Fibroblast of skin of right quadriceps (primary cell): ENCODE results near the gene XYLT1.

Experiments
- DNase-seq: peaks from one replicate; pipeline ENCODE4 v3.0.0-alpha.2; 2013

Gene XYLT1

DNA sequence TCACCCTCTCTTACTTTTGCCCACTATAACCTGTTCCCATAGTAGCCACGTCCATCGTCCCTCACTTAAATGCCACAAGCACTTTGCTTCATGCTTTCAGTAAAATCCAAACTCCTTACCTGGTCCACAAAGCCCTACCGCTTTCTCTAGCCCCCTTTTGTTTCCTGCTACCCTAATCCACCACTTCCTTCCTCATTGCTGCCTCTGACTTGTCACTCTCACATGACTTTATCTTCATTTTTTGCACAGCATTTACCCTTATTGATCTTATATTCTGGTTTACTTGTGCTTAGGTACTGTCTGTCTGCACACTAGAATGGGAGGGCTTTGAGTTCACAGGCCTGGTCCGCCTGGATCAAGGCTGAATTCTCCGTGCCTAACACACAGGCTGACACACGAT lies 340.0 kb downstream of the XYLT1 start:
- no peak for DNase-seq

DNA sequence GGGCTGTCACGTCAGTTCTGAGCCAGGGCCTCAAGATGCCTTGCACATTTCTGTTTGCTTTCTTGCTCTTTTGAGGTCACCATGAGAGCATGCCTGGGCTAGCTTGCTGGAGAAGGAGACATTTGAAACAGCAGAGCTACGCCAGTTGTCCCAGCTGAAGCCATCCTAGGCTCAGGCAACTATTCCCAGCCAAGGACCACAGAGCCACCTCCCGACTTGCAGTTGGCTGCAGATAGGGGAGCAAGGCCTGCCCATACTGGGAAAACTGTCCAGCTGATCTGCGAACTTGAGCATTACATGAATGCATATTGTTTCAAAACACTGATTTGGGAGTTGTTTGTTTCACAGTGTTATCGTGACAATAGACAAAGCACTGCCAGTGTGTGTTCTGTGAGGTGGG lies 340.8 kb downstream of the XYLT1 start:
- DNase-seq = no peak

DNA sequence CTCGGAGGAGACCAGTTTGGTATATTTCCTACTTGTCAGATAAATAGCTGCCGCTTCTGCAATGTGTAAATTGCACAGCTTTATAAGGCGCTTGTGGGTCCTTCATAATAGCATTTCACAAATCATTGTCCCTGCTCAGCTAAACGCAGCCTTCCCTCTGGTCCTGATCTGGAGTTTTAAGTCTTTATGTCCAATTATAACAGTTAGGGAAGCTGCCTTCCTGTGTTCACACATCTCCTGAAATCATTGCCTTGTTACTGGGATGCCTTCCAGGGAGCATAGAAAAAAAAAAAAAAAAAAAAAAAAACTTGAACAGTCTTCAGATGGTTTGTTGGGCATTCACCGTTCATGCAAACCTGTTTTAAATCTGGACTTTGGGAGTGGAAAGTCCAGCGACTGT lies 342.0 kb downstream of the XYLT1 start:
- no peak for DNase-seq

DNA sequence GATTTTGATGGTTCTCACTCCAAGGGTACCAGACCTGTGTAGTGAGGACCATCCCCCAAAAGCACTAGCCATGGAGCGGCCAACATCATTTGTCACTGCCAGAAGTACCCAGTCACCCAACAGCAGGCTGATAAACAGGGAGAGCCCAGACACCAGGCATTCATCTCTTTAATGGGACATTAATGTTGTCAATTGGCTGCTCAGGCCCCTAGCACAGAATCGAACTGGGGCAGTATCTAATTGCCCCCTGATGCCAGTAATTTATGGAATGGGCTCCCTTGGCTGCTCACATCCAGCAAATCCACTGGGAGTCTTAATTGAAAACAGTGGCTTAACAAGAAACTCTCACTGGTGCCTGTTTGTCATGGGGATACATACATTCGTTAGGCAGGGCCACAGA lies 344.6 kb downstream of the XYLT1 start:
- no peak for DNase-seq

DNA sequence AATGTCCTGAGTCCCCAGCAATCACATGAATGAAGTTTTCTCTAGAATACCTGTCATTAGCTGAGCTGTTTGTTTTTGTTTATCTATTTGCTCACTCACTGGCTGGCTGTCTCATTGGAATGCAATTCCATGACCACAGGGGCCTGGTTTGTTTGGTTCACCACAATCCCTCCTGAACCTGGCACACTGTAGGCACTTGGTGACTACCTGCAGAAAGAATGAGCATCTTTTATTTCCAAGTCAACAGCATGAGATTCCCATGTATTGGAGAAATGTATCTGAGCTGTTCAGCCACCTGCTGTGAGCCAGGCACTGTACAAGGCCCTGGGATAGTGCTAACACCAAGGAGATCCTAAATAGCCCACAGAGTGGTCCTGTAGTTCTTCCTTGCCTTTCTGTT lies 345.1 kb downstream of the XYLT1 start:
- DNase-seq = no peak

- no peak for DNase-seq
Observed at GRCh38 chr16:17117906-17118577, 352.7 kb downstream of the XYLT1 start.

DNA sequence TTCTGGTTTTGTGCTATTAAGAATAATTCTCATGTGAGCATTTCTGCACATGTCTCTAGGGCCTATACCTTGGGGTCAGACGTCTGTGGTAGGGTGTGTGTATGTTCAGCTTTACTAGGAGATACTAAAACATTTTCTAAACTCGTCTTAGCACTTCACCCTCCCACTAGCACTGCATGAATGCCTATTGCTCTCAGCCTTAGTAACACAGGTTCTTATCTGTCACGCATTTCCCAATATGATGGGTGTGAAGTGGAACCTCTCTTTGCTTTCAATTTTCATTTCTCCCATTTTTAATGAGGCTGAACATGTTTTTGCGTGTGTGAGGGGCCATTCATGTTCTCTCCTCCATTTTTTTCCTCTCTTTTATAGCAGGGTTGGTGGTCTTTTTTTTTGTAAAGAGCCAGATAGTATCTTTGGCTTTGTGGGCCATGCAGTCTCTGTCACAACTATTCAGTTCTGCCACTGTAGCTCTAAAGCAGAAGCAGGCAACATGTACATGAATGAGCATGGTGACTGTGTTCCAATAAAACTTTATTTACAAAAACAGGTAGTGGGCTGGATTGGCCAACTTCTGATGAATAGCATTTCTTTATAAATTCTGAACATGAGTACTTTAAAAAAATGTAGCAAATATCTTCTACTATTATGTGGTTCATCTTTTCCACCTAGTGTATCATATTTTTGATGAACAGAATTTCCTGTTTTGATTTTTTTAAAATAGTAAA lies 354.0 kb downstream of the XYLT1 start:
- DNase-seq = no peak

GRCh38 chr16:17109413-17109812 lies 361.3 kb downstream of the XYLT1 start:
- no peak for DNase-seq

- no peak for DNase-seq
Observed at GRCh38 chr16:17108596-17108995, 362.2 kb downstream of the XYLT1 start.

GRCh38 chr16:17107450-17107849 lies 363.3 kb downstream of the XYLT1 start:
- no peak for DNase-seq

DNA sequence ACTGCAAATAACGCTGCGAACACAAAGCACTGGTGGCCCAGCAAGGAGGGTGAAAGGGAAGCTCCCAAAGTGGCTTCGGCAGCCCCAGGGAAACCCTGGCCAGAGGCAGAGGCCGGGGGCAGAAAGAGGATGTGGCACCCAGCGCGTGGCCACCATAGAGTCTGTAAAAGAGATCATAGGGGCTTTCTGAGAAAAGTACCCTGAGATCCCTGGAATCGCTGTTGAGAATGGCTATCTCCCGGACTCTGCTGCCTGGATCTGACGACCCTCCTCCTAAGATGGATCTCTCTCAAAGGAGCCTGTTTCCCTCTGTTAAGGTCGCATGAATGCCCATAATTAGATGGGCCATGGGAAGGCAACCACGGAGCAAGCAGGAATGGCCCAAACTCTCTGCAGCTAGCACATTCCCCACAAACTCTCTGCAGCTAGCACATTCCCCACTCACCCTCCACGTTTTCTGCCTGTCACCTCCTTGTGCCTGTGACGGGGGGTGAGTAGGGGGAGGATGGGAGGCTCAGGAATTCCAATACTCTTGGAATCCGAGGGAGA lies 364.4 kb downstream of the XYLT1 start:
- no peak for DNase-seq

DNA sequence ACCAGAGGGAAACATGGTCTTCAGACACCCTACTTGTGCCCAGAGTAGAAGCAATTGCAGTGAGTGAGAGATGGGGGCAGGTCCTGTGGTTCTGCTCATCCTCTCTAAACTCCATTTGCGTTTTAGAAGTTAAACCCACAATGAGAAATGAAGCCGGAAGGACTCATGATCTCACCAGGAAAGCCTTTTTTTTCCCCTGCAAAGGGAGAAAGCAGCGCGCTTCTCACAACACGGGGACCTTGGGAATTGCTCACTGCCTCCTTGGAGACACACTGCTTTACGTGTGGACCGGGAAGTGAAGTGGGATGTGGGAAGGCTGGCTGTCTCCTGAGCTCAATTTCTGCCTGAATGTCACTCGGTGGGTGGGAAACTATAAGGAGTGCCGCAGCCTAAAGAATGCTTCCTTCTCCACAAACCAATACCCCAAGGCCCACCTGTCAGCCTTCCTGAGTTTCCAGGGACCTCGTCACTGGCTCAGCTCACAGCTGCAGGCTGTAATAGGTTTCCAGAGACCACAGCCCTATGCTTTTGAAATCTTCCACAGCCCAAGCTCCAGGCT lies 365.4 kb downstream of the XYLT1 start:
- DNase-seq = peak; percentile 25

GRCh38 chr16:17104654-17105053 lies 366.1 kb downstream of the XYLT1 start:
- DNase-seq = no peak

DNA sequence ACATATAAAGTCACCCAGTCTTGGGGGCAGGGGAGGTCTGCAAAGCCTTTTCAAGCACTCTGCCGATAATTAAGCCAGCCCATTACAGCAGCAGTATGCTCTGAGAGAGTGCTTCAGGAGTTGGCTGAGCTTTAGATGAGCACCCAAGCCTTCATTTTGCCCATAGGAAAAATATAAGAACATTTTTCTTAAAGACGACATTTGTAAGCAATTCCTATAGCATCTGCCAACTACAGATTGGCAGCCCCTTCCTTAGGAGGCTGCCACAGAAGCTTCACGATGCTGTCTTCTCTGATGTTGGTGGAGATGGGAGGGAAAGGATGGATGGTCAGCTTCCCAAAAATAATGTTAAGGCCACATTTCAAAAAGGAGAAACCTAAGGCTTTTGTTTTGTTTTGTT lies 367.5 kb downstream of the XYLT1 start:
- no peak for DNase-seq

- DNase-seq = no peak
Observed at GRCh38 chr16:17101646-17102045, 369.1 kb downstream of the XYLT1 start.

DNA sequence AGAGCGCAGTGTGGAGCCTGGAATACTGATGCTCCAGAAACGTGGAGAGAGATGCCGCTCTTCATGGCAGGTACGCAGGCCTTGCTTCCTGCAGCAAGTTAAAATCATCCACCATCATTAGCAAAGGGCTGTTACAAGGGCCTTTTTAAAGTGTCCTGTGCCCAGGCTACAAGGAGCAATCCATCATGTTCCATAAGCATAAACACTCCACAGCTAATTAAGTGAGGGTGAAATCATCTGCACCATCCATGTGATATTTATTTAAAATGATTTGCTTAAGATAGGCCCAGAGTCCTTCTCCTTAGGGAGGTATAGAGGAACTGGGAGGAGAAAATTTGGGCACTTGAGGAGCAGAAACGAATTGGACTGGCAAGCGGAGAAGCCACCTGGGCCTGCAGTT lies 372.1 kb downstream of the XYLT1 start:
- no peak for DNase-seq

- DNase-seq = no peak
Observed at GRCh38 chr16:17084130-17084529, 386.6 kb downstream of the XYLT1 start.

GRCh38 chr16:17083628-17084027 lies 387.1 kb downstream of the XYLT1 start:
- no peak for DNase-seq

DNA sequence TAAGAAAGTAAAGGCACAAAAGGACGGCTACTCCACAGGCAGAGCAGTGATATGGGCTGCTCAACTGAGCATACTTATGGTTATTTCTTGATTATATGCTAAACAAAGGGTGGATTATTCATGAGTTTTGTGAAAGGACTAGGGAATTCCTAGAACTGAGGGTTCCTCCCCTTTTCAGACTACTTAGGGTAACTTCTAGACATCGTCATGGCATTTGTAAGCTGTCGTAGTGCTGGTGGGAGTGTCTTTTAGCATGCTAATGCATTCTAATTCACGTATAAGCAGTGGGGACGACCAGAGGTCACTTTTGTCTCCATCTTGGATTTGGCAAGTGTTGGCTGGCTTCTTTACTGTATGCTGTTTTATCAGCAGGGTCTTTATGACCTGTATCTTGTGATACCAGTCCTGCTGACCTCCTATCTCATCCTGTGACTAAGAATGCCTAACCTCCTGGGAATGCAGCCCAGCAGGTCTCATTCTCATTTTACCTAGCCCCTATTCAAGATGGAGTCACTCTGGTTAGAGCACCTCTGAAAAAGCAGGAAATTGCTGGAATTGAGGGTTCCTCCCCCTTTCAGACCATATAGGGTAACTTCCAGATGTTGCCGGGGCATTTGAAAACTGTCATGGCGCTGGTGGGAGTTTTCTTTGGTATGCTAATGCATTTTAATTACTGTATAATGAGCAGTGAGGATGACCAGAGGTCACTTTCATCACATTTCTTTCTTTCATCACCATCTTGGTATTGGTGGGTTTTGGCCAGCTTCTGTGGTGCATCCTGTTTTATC lies 388.5 kb downstream of the XYLT1 start:
- no peak for DNase-seq

- no peak for DNase-seq
Observed at GRCh38 chr16:17080105-17080504, 390.7 kb downstream of the XYLT1 start.

DNA sequence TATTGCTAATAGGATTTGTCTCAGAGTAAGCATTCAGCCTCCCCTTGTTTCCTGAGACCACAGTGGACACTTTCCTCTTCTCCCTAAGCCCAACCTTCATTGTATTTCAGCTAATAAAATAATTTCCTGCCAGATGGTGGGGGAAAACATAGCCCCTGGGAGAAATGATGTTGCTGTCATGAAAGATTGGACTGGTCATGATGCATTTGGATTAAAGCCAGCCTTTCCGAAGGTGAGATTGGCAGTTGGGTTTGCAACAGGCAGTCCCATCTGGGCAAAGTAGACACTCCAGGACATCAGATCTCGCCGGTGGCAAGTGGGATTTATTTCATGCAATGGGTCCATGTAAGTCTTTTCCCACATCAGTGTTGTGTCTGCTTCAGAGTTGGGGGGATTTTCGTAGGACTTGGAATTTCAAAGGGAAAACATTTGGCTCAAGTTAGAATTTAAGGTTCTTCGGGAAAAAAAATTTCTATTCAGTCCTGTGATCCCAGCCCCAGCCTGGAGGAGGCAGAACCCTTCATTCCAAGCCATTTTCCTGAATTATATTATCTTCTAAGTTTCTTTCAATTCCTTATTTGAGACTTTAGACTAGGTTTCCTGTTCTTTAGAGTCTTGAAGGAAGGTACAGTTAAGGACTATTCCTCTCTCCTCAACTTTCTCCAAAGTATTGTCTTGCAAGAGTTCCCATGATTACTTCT lies 391.7 kb downstream of the XYLT1 start:
- no peak for DNase-seq

DNA sequence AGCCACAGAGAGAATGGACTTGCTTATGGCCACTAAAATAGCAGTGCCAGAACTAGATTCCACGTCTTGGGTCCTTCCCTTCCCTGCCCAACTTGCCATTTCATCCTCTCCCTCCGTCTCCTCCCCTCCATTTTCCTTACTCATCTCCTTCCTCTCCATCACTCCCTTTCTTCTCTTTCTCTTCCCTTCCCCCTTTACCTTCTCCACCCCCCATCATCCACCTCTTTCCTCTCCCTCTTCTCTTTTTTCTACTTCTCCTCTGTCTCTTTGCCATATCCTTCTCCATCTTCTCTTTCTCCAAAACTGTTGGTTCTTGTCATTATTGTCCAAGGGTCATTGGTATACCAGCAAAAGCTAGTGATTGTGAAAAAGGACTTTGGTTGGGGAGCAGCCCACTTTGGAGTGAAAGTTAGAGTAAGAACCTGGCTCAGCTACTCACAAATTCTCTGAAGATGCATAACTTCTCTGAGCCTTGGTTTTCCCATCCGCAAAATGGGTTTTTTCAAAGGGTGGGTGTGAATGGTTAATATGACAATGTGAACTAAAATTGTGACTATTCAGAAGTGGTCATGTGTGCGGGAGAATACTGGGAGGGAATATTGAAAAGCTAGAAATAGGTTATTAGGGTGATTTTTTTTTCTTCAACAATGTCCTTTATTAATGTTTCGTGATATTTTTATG lies 393.8 kb downstream of the XYLT1 start:
- no peak for DNase-seq
